GM12878 (cell line): ENCODE data around the gene MT1X. TPM values are rescaled to one million over a fixed set of nuclear protein-coding genes. Genes with fewer than 3 reads are reported as not detected.

Source experiments
- HSF1 ChIP-seq: fragments of 150-350 bp; IDR thresholded peaks from 2 replicates; pipeline ENCODE4 v1.6.1; 2014; ENCODE audit warnings: mild to moderate bottlenecking, low read depth, low read length
- IKZF1 ChIP-seq: fragments of 450-650 bp; conservative IDR thresholded peaks from 2 replicates; pipeline ENCODE4 v1.6.1; 2017; ENCODE audit warnings: antibody characterized with exemption, mild to moderate bottlenecking
- IRF4 ChIP-seq: IDR thresholded peaks from 2 replicates; pipeline ENCODE4 v1.6.1; 2011; ENCODE audit warnings: low read depth, low read length
- NFYB ChIP-seq: IDR thresholded peaks from 2 replicates; pipeline ENCODE4 v1.6.1; 2011; ENCODE audit warnings: low read depth, mild to moderate bottlenecking, low read length, improper control_type of control experiment, moderate library complexity; ENCODE audit not compliant: insufficient read depth
- PKNOX1 ChIP-seq: fragments of 450-650 bp; IDR thresholded peaks from 2 replicates; pipeline ENCODE4 v1.6.1; 2016; ENCODE audit warnings: mild to moderate bottlenecking
- RUNX3 ChIP-seq: IDR thresholded peaks from 2 replicates; pipeline ENCODE4 v1.6.1; 2012; ENCODE audit warnings: low read length, inconsistent platforms
- SIX5 ChIP-seq: IDR thresholded peaks from 2 replicates; pipeline ENCODE4 v1.6.1; 2011; ENCODE audit warnings: mild to moderate bottlenecking, low read depth, low read length, moderate library complexity; ENCODE audit not compliant: severe bottlenecking
- SMAD5 ChIP-seq: IDR thresholded peaks from 2 replicates; pipeline ENCODE4 v1.6.1; 2016; ENCODE audit warnings: antibody characterized with exemption, low read depth
- TARDBP ChIP-seq: IDR thresholded peaks from 2 replicates; pipeline ENCODE4 v1.6.1; 2016; ENCODE audit warnings: borderline replicate concordance
- USF1 ChIP-seq: IDR thresholded peaks from 2 replicates; pipeline ENCODE4 v1.6.1; 2011; ENCODE audit warnings: borderline replicate concordance, low read depth, mild to moderate bottlenecking, moderate library complexity, mixed read lengths, low read length; ENCODE audit not compliant: insufficient read depth; ENCODE audit errors: extremely low read length
- polyA plus RNA-seq, 11 experiments: library from polyadenylated mRNA; depleted of rRNA in 4 of 11; unstranded in 6 of 11; stranded (reverse) in 5 of 11; fragments of >200 nt; fragmentation: Nextera tagmentation in 4 of 11; fragmentation: Illumina TruSeq in 1 of 11; extraction: Ambion mirVana in 4 of 11; extraction: Trizol in 1 of 11; gene quantifications; 1 replicate in 1 of 11; 2 replicates in 10 of 11; pipeline versions ENCODE4 v1.2.1 to v1.2.3, GENCODE V29; 2011 to 2016; ENCODE audit warnings: inconsistent platforms in 2 of 11, missing spikeins in 2 of 11, low read depth in 1 of 11
- total RNA-seq, 4 experiments: library from RNA; depleted of rRNA in 3 of 4; stranded (reverse); fragments of >200 nt in 3 of 4; fragmentation: Illumina TruSeq in 1 of 4; extraction: Trizol in 1 of 4; gene quantifications; 2 replicates each; pipeline versions ENCODE4 v1.2.1 to v1.2.3, GENCODE V29; 2013 to 2021

The MT1X gene
- total and polyA plus RNA-seq, 10 of the 15 experiments (the other 5 are each of a cell fraction or from before 2014, with no cell fraction given) = 5.8 to 65.6 (median 15.4) TPM

GRCh38 chr16:56732832-56733231 lies 50.6 kb downstream of the MT1X start (continued):
- TF ChIP-seq IKZF1 = 0 out of 2 replicates have a peak, but pooled peaks have one; percentile 20
- TF ChIP-seq TARDBP = no peak
- TF ChIP-seq HSF1 = no peak
- peak; percentile 4 for TF ChIP-seq USF1
- no peak for TF ChIP-seq SIX5
- TF ChIP-seq SMAD5 = no peak
- no peak for TF ChIP-seq RUNX3
- no peak for TF ChIP-seq IRF4
- no peak for TF ChIP-seq NFYB
- no peak for TF ChIP-seq PKNOX1

Other genes starting within 250 kb of the MT1X start
Only the 7 nearest of the 16 such genes appear.
- gene MT1M, start 49.8 kb upstream of the MT1X start, total RNA-seq (2014; rRNA removed) = not detected in 2 replicates
- gene MT1M, start 49.8 kb upstream of the MT1X start, total RNA-seq (2014; rRNA removed; fragmentation: Illumina TruSeq; extraction: Trizol) = not detected in 2 replicates
- not detected in 2 replicates for gene MT1M, start 49.8 kb upstream of the MT1X start, total RNA-seq (2021)
- gene MT1M, start 49.8 kb upstream of the MT1X start, polyA plus RNA-seq (2011; rRNA removed) = not detected in 2 replicates
- gene MT1M, start 49.8 kb upstream of the MT1X start, polyA plus RNA-seq (2014; fragmentation: Illumina TruSeq; extraction: Trizol) = not detected in 2 replicates
- gene MT1M, start 49.8 kb upstream of the MT1X start, polyA plus RNA-seq (2014; fragmentation: Nextera tagmentation; extraction: Ambion mirVana) = not detected
- gene MT1M, start 49.8 kb upstream of the MT1X start, polyA plus RNA-seq (2014; rRNA removed) = not detected in 2 replicates
- not detected for gene MT1M, start 49.8 kb upstream of the MT1X start, polyA plus RNA-seq (2016; fragmentation: Nextera tagmentation; extraction: Ambion mirVana)
- gene MT1A, start 43.8 kb upstream of the MT1X start, total RNA-seq (2014; rRNA removed) = not detected in 2 replicates
- not detected in 2 replicates for gene MT1A, start 43.8 kb upstream of the MT1X start, total RNA-seq (2014; rRNA removed; fragmentation: Illumina TruSeq; extraction: Trizol)
- gene MT1A, start 43.8 kb upstream of the MT1X start, total RNA-seq (2021) = not detected in 2 replicates
- not detected in 2 replicates for gene MT1A, start 43.8 kb upstream of the MT1X start, polyA plus RNA-seq (2011; rRNA removed)
- not detected in 2 replicates for gene MT1A, start 43.8 kb upstream of the MT1X start, polyA plus RNA-seq (2014; fragmentation: Illumina TruSeq; extraction: Trizol)
- gene MT1A, start 43.8 kb upstream of the MT1X start, polyA plus RNA-seq (2014; fragmentation: Nextera tagmentation; extraction: Ambion mirVana) = not detected
- gene MT1A, start 43.8 kb upstream of the MT1X start, polyA plus RNA-seq (2014; rRNA removed) = not detected in 2 replicates
- not detected for gene MT1A, start 43.8 kb upstream of the MT1X start, polyA plus RNA-seq (2016; fragmentation: Nextera tagmentation; extraction: Ambion mirVana)
- not detected in 2 replicates for gene MT1B, start 30.6 kb upstream of the MT1X start, total RNA-seq (2014; rRNA removed)
- not detected in 2 replicates for gene MT1B, start 30.6 kb upstream of the MT1X start, total RNA-seq (2014; rRNA removed; fragmentation: Illumina TruSeq; extraction: Trizol)
- gene MT1B, start 30.6 kb upstream of the MT1X start, total RNA-seq (2021) = not detected in 2 replicates
- gene MT1B, start 30.6 kb upstream of the MT1X start, polyA plus RNA-seq (2011; rRNA removed) = not detected in 2 replicates
- not detected in 2 replicates for gene MT1B, start 30.6 kb upstream of the MT1X start, polyA plus RNA-seq (2014; fragmentation: Illumina TruSeq; extraction: Trizol)
- not detected for gene MT1B, start 30.6 kb upstream of the MT1X start, polyA plus RNA-seq (2014; fragmentation: Nextera tagmentation; extraction: Ambion mirVana)
- gene MT1B, start 30.6 kb upstream of the MT1X start, polyA plus RNA-seq (2014; rRNA removed) = not detected in 2 replicates
- not detected for gene MT1B, start 30.6 kb upstream of the MT1X start, polyA plus RNA-seq (2016; fragmentation: Nextera tagmentation; extraction: Ambion mirVana)
- 0.27 and 1.5 TPM in 2 replicates for gene MT1F, start 24.5 kb upstream of the MT1X start, total RNA-seq (2014; rRNA removed)
- gene MT1F, start 24.5 kb upstream of the MT1X start, total RNA-seq (2014; rRNA removed; fragmentation: Illumina TruSeq; extraction: Trizol) = not detected in 2 replicates
- 0.40 and 1.1 TPM in 2 replicates for gene MT1F, start 24.5 kb upstream of the MT1X start, total RNA-seq (2021)
- 1.8 and 2.4 TPM in 2 replicates for gene MT1F, start 24.5 kb upstream of the MT1X start, polyA plus RNA-seq (2011; rRNA removed)
- gene MT1F, start 24.5 kb upstream of the MT1X start, polyA plus RNA-seq (2014; fragmentation: Illumina TruSeq; extraction: Trizol) = 0.28 TPM in 1 of 2 replicates, not detected in the other
- gene MT1F, start 24.5 kb upstream of the MT1X start, polyA plus RNA-seq (2014; fragmentation: Nextera tagmentation; extraction: Ambion mirVana) = 1 to 10 TPM in 1 of 2 experiments, under 1 TPM in 1; 0.57 to 1.1 TPM
- gene MT1F, start 24.5 kb upstream of the MT1X start, polyA plus RNA-seq (2014; rRNA removed) = 1.3 and 1.4 TPM in 2 replicates
- 1 to 10 TPM; 1.1 to 2.5 TPM for gene MT1F, start 24.5 kb upstream of the MT1X start, polyA plus RNA-seq (2016; fragmentation: Nextera tagmentation; extraction: Ambion mirVana)
- 3.5 and 4.5 TPM in 2 replicates for gene MT1G, start 14.4 kb upstream of the MT1X start, total RNA-seq (2014; rRNA removed)
- gene MT1G, start 14.4 kb upstream of the MT1X start, total RNA-seq (2014; rRNA removed; fragmentation: Illumina TruSeq; extraction: Trizol) = 1.2 TPM in 1 of 2 replicates, not detected in the other
- 3.0 and 4.2 TPM in 2 replicates for gene MT1G, start 14.4 kb upstream of the MT1X start, total RNA-seq (2021)
- 2.7 and 2.8 TPM in 2 replicates for gene MT1G, start 14.4 kb upstream of the MT1X start, polyA plus RNA-seq (2011; rRNA removed)
- gene MT1G, start 14.4 kb upstream of the MT1X start, polyA plus RNA-seq (2014; fragmentation: Illumina TruSeq; extraction: Trizol) = 2.2 TPM in 1 of 2 replicates, not detected in the other
- 1 to 10 TPM; 8.7 to 9.1 TPM for gene MT1G, start 14.4 kb upstream of the MT1X start, polyA plus RNA-seq (2014; fragmentation: Nextera tagmentation; extraction: Ambion mirVana)
- gene MT1G, start 14.4 kb upstream of the MT1X start, polyA plus RNA-seq (2014; rRNA removed) = 4.7 and 8.7 TPM in 2 replicates
- 1 to 10 TPM; 8.2 to 8.3 TPM for gene MT1G, start 14.4 kb upstream of the MT1X start, polyA plus RNA-seq (2016; fragmentation: Nextera tagmentation; extraction: Ambion mirVana)
- gene MT1H, start 12.7 kb upstream of the MT1X start, total RNA-seq (2014; rRNA removed) = 0.87 TPM in 1 of 2 replicates, not detected in the other
- gene MT1H, start 12.7 kb upstream of the MT1X start, total RNA-seq (2014; rRNA removed; fragmentation: Illumina TruSeq; extraction: Trizol) = not detected in 2 replicates
- 1.3 and 1.8 TPM in 2 replicates for gene MT1H, start 12.7 kb upstream of the MT1X start, total RNA-seq (2021)
- gene MT1H, start 12.7 kb upstream of the MT1X start, polyA plus RNA-seq (2011; rRNA removed) = 0.53 and 0.86 TPM in 2 replicates
- gene MT1H, start 12.7 kb upstream of the MT1X start, polyA plus RNA-seq (2014; fragmentation: Illumina TruSeq; extraction: Trizol) = 0.40 TPM in 1 of 2 replicates, not detected in the other
- 1 to 10 TPM in 1 of 2 experiments, under 1 TPM in 1; 0.98 to 2.1 TPM for gene MT1H, start 12.7 kb upstream of the MT1X start, polyA plus RNA-seq (2014; fragmentation: Nextera tagmentation; extraction: Ambion mirVana)
- 0.99 and 2.6 TPM in 2 replicates for gene MT1H, start 12.7 kb upstream of the MT1X start, polyA plus RNA-seq (2014; rRNA removed)
- 1 to 10 TPM; 5.8 to 6.0 TPM for gene MT1H, start 12.7 kb upstream of the MT1X start, polyA plus RNA-seq (2016; fragmentation: Nextera tagmentation; extraction: Ambion mirVana)
- gene NUP93, start 47.7 kb downstream of the MT1X start, total RNA-seq (2014; rRNA removed) = 97.0 and 102 TPM in 2 replicates
- 97.2 and 103 TPM in 2 replicates for gene NUP93, start 47.7 kb downstream of the MT1X start, total RNA-seq (2014; rRNA removed; fragmentation: Illumina TruSeq; extraction: Trizol)
- gene NUP93, start 47.7 kb downstream of the MT1X start, total RNA-seq (2021) = 120 and 131 TPM in 2 replicates
- 41.2 and 82.2 TPM in 2 replicates for gene NUP93, start 47.7 kb downstream of the MT1X start, polyA plus RNA-seq (2011; rRNA removed)
- gene NUP93, start 47.7 kb downstream of the MT1X start, polyA plus RNA-seq (2014; fragmentation: Illumina TruSeq; extraction: Trizol) = 92.3 and 93.1 TPM in 2 replicates
- 100 to 1,000 TPM in 1 of 2 experiments, 10 to 100 TPM in 1; 87.9 to 118 TPM for gene NUP93, start 47.7 kb downstream of the MT1X start, polyA plus RNA-seq (2014; fragmentation: Nextera tagmentation; extraction: Ambion mirVana)
- gene NUP93, start 47.7 kb downstream of the MT1X start, polyA plus RNA-seq (2014; rRNA removed) = 104 and 116 TPM in 2 replicates
- 100 to 1,000 TPM; 151 to 175 TPM for gene NUP93, start 47.7 kb downstream of the MT1X start, polyA plus RNA-seq (2016; fragmentation: Nextera tagmentation; extraction: Ambion mirVana)